ENCODE measurements around the gene SSBP4.

Gene SSBP4

GRCh38 chr19:18446145-18446810 is 27.1 kb downstream of the SSBP4 start:
- DNase-seq = no peak

- no peak for DNase-seq
These were observed 27.7 kb downstream of the SSBP4 start for GRCh38 chr19:18446811-18447359.

GRCh38 chr19:18449552-18449951 is 30.4 kb downstream of the SSBP4 start:
- DNase-seq = no peak

- DNase-seq = no peak
These were observed 31.1 kb downstream of the SSBP4 start for GRCh38 chr19:18450021-18450930.

- peak; percentile 82 to 88 for DNase-seq
These were observed 32.0 kb downstream of the SSBP4 start for GRCh38 chr19:18450931-18451836.

- DNase-seq = no peak
These were observed 33.2 kb downstream of the SSBP4 start for GRCh38 chr19:18452386-18452785.

GRCh38 chr19:18453269-18454024 is 34.2 kb downstream of the SSBP4 start:
- DNase-seq = no peak

GRCh38 chr19:18456279-18456678 is 37.1 kb downstream of the SSBP4 start:
- no peak for DNase-seq

GRCh38 chr19:18456974-18457373 is 37.8 kb downstream of the SSBP4 start:
- DNase-seq = no peak

GRCh38 chr19:18457483-18458331 is 38.5 kb downstream of the SSBP4 start:
- no peak for DNase-seq

- DNase-seq = no peak
These were observed 41.7 kb downstream of the SSBP4 start for GRCh38 chr19:18460900-18461299.

- no peak for DNase-seq
These were observed 42.3 kb downstream of the SSBP4 start for GRCh38 chr19:18461471-18461870.

- no peak for DNase-seq
These were observed 45.4 kb downstream of the SSBP4 start for GRCh38 chr19:18464646-18465045.

- no peak for DNase-seq
These were observed 46.2 kb downstream of the SSBP4 start for GRCh38 chr19:18465214-18465963.

- no peak for DNase-seq
These were observed 46.8 kb downstream of the SSBP4 start for GRCh38 chr19:18465964-18466339.

GRCh38 chr19:18466354-18466753 is 47.2 kb downstream of the SSBP4 start:
- no peak for DNase-seq

GRCh38 chr19:18467978-18468377 is 48.8 kb downstream of the SSBP4 start:
- DNase-seq = no peak

- DNase-seq = no peak
These were observed 49.3 kb downstream of the SSBP4 start for GRCh38 chr19:18468517-18468916.

GRCh38 chr19:18469069-18469846 is 50.1 kb downstream of the SSBP4 start:
- DNase-seq = peak; percentile 42 to 63

GRCh38 chr19:18470787-18471186 is 51.6 kb downstream of the SSBP4 start:
- DNase-seq = no peak
